Measurements from ENCODE around the gene PTH2.
"Not testable (repeated sequence)": the region's sequence is repeated elsewhere in the genome, so short reads cannot be mapped to it uniquely, and the experiment has no call there.

PTH2 gene

DNA sequence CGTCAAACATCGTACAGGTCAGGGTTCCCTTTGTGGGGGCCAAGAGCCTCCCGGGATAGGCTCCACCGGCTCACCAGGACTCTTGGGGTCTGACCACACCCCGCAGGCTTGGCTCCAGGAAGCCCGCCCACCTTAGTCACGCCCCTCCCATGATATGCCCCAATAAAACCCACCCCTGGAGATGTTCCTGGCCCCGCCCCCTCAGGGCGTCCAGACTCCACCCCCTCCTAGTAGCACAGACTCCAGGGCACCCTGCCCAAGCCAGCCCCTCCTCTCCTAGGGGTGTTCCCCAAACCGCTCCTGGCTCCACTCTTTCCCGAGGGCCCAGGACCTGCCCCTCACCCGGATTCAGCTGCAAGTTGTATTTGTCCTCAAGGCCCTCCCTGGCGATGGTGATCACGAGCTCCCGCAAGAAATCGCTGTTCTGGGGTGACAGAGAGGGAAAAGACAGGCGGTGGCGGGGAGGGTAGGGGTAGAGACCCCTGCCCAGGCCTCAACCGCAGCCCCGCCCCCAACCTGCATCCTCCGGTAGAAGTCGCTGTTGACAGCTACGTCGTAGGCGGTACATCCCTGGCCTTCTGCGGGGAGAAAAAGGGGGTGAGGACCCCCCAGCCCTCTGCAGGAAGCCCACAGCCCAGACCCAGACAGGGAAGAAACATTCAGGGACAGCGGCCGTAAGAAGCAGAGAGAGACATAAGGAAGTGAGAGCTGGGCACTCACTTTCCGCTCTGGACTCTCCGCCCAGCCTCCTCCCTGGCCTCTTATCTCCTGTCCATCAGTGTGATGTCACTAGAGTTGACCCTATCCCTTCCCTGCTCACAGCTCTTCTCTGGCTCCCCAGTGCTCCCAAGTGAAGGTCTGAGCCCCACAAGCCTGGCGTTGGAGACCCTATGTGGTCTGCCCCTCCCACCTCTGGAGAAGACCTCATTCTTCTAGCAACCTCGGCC lies 24.5 kb upstream of the PTH2 start:
- no peak for DNase-seq (ENCODE audit: low read depth in 2 of 2)

DNA sequence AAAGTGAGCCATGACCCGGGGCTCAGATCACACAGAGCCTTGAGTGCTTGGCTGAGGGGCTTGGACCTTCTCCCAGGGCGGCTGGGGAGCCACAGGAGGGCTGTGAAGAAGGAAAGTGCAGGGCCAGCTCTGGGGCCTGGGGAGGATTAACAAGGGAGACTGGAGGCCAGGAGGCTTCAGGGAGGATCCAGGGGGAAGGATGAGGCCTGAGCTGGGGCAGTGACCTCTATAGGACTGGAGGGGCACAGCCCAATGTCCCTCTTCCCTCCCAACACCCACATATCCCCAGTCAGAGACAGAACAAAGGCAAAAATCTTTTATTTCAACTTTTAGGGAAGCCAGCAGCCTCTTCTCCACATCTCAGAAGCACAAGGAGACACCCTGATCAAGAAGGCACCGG lies 22.8 kb upstream of the PTH2 start:
- no peak for DNase-seq (ENCODE audit: low read depth in 2 of 2)

DNA sequence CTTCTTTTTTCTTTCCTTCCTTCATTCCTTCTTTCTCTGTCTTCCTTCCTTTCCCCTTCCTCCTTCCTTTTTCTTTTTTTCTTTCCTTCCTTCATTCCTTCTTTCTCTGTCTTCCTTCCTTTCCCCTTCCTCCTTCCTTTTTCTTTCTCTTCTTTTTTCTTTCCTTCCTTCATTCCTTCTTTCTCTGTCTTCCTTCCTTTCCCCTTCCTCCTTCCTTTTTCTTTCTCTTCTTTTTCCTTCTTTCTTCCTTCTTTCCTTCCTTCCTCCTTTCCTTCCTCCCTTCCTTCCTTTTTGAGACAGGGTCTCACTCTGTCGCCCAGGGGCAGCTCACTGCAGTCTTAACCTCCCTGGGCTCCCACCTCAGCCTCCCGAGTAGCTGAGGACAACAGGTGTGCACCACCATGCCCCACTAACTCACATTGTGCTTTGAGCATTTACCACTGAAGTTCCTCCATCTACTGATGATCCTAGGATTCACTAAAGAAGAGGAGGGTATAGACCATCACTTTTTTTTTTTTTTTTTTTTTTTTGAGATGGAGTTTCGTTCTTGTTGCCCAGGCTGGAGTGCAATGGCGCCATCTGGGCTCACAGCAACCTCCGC lies 21.0 kb upstream of the PTH2 start:
- not testable (repeated sequence) for DNase-seq (ENCODE audit: low read depth in 2 of 2)

DNA sequence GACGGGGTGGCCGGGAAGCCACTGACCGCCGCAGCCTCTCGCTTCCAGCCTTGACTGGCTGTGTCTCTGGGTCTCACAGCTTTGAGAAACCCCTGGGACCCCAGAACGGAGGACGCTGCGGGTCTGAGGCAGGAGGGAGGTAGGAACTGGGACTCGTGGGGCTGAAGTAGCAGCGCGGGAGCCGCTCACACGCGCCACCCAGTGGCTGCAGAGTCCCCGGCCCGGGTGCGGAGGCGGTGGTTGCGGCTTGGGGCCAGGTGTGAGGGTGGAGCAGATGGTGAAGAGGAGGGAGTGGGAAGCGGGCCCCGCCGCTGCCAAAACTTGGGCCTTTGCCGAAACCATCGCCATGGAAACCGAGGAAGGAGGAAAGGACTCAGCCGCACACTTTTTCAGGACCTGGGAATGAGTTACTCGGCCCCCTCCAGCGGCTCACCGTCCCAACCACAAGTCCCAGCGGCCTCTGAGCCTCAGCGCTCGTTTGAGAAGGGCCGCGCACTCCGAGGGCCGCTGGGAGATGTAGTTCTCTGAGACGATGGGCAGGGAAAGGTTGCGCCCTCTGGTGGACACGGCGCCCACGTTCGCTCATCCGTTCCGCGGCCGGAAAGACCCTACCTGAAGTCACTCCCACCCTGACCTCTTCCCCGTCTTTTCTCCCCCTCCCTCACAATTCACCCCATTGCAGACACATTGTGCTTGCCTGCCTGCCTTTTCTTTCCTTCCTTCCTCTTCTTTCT lies 20.3 kb upstream of the PTH2 start:
- peak; percentile 83 to 89 for DNase-seq (ENCODE audit: low read depth in 2 of 2)

DNA sequence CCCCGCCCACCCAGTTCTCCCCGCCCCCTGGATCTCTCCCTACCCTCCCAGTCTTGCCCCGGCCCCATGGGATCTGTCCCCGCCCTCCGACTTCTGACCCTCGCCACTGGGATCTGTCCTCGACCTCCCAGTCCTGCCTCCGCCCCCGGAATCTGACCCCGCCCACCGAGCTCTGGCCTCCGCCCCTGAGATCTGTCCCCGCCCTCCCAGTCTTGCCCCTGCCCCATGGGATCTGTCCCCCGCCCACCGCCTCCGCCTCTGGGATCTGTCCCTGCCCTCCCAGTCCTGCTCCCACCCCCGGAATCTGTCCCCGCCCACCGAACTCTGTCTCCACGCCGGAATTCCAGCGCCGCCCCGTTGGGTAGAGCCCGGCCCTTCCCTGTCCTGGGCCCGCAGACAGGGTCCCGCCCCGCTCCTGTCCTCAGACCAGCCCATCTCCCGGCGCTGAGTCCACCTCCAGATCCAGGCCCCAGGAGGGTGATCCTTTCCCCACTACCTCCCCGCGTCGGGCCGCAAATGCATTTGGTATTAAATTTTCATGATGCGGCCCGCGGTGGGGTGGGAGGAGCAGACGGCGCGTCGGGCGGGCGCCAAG lies 19.6 kb upstream of the PTH2 start:
- no peak for DNase-seq (ENCODE audit: low read depth in 2 of 2)

DNA sequence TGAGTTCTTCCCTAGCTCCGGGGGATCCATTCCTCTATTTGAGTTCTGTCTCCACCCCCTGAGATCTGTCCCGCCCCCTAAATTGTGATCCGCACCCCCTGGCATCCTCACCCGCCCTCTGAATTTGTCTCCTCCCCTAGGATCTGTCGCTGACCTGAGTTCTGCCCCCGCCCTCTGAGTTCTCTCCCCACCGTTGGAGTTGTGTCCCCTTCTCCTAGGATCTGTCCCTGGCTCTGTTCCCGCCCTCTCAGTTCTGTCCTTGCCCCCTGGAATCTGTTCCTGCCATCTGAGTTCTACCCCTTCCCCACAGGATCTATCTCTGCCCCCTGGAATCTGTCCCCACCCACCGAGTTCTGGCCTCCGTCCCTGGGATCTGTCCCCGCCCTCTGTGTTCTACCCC lies 19.1 kb upstream of the PTH2 start:
- no peak for DNase-seq (ENCODE audit: low read depth in 2 of 2)

DNA sequence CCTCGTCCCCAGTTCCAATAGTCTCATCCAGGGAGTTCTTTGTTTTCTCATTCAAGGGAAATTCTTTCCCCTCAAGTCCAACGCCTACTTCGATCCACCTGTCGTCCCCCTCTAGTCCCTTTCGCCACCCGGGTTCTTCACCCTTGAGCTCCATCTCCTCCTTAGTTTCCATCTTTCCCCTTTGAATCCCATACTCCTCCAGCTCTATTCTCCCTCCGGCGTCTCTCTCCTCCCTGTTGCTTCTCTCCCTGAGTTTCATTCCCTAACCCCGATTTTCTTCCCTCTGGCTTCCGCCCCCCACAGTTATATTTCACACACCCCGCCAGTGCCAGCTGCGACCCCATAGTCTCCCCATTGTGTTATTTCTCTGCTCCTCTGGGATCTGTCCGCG lies 18.7 kb upstream of the PTH2 start:
- DNase-seq (ENCODE audit: low read depth in 2 of 2), result no peak

DNA sequence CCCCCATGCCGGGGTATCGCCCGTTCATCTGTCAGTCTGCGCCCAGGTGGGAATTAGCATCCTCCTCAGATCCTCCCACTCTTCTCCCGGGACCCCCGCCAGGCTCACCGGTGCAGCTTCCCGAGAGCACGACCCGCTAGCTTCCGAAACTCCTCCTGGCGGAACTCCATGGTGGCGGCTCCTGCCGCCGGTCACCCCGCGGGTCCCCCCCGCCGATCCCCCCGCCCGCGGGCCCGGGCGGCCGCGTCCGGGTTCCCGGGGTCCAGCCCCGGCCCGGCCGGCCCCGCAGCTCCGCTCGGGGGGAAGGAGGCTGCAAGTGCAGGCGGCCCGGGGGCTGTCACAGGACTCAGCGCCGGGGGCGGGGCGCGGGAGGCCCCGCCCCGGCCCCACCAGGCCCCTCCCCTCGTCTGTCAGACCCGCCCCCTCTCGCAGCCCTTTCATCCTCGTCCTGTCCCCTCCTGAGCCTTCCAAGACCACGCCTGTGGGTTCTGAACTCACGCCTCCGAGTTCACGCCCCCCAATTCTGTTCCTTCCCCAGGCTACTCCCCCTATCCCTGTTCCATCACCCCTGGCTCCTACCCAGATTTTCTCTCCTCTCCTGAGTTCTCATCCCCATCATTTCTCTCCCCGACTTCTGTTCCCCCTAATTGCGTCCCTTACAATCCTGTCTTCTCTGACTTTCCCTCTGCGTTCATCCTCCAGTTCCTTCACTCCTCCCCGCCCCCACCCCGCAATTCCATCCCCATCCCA lies 18.1 kb upstream of the PTH2 start, which contains the start of gene SLC17A7:
SLC17A7 (minus strand) TSS at position 318 of the 750 bp plus-strand sequence; CDS start at position 170, 148 bp downstream.
- no peak for DNase-seq (ENCODE audit: low read depth in 2 of 2)

DNA sequence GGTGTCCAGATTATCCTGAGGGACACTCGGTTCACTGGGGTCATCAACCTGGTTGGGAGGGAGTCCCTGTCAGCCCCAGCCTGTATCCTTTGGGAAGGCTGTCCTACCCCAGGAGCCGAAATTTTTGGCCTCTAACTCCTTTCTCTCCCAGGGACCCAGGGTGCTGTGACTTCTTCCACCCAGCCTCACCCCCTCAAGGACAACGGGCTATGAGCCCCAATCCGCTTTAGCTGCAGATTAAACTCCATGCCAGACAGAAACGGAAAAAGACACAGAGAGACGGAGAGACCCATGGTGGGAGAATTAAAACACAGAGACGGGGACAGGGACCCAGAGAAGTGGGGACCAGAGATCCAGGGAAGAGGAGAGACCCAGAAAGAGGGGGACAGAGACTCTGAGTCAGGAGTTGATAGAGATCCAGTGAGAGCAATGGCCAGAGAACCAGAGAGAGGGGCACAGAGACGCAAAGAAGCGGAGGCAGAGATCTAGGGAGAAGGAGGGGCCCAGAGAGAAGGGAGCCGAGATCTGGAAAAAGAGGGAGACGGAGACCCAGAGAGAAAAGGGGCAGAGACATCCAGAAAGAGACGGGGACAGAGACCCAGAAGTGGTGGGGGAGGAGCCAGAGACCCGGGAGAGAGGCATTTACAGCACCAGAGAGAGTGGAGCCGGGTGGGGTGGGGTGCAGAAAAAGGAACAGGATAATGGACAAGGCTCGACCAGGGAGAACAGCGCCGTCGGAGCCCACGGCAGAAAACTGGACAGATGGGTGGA lies 17.4 kb upstream of the PTH2 start:
- no peak for DNase-seq (ENCODE audit: low read depth in 2 of 2)

DNA sequence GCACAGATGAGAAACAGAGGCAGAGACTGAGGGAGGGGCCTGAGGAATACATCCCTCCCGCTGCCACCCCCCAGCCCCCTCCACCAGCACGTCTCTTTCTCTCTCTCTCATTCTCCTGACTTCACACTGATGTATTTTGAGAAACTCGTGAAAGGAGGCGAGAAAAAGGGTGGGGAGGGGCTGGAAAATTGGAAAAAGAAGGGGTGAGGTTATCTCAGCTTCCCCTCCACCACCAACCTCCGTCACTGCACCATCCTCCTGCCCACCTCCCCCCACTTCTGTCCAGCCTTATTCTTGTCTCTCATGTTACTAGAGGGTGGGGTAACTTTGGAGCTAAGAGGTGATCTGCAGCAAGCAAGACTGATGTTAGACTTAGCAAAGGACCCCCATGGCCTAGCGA lies 16.6 kb upstream of the PTH2 start:
- no peak for DNase-seq (ENCODE audit: low read depth in 2 of 2)

DNA sequence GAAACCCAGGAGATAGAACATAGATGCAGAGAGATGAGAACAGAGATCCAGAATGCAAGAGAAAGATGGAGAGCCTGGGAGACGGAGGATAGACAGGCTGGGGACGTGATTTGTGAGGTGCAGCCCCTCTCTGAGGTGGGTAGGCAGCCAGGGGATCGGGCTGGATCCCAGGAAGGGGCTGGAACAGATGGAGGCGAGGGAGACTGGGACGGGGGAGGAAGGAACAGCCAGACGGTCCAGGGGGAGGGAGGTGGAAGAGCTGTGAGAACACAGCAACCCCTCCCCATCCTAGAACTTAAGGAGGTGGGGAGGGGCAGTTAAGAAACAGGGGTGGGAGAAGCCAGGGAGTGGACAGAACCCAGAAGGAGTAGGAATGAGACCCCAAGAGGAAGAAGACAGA lies 15.0 kb upstream of the PTH2 start:
- no peak for DNase-seq (ENCODE audit: low read depth in 2 of 2)

DNA sequence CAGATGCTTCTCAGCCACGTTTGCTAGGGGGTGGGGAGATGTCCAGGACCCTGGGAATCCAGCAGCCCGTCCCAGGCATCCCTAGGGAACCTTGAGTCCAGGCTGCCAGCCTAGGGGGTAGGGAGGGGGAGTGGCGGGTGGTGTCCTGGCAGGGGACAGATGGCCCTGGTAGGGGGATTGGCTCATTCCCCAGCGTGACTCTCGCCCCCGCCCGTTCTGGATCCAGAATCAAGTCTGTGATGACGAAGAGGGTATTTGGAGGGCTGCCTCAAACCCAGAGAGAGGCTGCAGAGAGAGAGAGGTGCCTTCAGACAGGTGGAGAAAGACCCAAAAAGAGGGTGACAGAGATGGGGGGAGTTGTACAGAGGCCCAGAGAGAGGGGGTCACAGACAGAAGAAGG lies 14.0 kb upstream of the PTH2 start:
- no peak for DNase-seq (ENCODE audit: low read depth in 2 of 2)

DNA sequence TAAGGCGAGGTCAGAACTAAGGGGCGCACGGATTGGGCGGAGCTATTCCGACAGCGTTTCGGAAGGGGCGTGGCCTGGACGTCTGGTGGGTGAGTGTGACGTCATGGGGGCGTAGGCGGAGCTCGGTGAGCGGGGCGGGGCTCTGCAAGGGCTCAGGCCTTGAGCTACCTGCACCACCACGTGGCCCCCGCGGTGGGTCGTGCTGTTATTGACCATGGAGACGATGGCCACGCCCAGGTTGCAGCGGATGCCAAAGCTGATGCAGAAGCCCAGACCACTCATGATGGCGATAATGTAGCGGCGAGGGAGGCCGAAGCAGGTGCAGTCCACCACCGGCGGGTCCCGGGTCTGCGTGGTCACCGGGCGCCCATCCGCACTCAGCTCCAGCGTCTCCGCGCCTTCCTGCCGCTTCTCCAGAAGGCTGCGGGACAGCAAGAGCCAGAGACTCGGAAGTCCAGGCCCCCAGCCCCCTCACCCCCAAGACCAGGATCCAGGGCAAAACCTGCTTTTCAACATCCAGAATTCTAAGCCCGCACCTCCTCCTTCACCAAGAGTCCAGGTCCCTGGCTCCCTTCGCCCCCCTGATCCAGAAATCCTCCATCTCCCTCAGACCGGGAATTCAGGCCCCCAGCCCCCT lies 13.3 kb upstream of the PTH2 start:
- no peak for DNase-seq (ENCODE audit: low read depth in 2 of 2)

DNA sequence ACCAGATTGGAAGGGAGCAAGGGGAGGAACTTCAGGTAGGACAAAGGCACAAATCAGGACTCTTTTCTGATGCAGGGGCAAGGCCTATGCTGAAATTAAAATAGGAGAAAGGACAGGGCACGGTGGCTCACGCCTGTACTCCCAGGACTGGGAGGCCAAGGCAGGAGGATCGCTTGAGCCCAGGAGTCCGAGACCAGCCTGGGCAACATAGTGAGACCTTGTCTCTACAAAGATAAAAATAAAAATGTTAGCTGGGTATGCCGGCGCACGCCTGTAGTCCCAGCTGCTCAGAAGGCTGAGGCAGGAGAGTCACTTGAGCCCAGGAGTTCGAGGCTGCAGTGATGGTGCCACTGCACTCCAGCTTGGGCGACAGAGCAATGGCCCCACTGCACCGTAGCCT lies 12.4 kb upstream of the PTH2 start:
- no peak for DNase-seq (ENCODE audit: low read depth in 2 of 2)

DNA sequence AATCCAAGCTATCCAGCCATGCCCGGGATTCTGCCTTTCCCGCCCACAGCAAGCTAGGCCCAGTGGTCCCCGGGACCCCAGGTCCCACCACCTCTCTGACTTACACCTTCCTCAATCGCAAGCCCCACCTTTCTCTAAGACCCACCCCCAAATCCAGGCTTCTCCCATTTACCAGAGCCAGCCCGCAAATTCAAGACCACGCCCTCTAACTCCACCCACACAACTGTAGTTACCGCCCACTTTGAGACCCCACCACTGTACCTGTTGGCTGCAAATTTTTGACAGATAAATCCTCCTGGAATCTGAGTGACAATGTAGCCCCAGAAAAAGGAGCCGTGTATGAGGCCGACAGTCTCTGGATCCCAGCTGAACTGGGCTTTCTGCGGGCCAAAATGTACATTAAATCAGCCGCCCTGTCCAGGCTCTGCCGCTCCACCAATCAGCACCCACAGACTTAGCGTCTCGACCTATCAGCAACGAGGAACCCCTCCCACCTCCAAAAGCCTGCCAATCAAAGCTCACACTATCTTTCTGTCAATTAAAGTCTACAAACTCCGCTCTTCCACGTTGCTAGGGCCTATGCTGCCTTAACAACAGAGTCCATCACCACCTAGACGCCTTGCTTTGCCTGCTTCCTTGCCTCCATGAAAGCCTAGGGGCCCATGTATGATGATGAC lies 11.8 kb upstream of the PTH2 start:
- DNase-seq (ENCODE audit: low read depth in 2 of 2), result no peak

DNA sequence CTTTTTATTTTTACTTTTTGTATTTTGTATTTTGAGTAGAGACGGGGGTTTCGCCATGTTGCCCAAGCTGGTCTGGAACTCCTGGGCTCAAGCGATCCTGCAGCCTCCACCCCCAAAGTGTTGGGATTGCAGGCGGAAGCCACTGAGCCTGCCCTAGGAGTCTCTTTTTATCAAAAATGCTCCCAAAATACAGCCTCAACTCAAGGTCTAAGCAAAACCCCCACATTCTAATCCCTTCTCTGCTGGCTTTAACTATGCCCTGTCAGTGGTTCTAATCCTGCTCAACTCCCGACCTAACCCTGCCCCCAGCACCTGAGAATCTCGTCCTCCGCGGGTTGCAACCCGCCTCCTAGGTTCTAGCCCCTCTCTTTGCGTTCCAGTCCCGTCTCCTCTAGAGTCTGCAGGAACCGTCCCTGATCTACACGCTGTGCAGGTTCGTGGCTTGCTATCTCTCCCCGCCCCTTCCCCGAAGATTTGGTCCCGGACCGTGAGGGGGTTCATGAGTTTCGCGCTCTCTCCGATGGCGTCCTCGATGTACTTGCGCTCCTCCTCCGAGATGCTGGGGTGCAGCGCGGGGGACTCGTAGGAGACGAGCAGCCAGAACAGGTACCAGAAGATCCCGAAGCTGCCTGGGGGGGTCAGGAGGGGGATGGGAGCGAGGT lies 10.1 kb upstream of the PTH2 start:
- no peak for DNase-seq (ENCODE audit: low read depth in 2 of 2)

DNA sequence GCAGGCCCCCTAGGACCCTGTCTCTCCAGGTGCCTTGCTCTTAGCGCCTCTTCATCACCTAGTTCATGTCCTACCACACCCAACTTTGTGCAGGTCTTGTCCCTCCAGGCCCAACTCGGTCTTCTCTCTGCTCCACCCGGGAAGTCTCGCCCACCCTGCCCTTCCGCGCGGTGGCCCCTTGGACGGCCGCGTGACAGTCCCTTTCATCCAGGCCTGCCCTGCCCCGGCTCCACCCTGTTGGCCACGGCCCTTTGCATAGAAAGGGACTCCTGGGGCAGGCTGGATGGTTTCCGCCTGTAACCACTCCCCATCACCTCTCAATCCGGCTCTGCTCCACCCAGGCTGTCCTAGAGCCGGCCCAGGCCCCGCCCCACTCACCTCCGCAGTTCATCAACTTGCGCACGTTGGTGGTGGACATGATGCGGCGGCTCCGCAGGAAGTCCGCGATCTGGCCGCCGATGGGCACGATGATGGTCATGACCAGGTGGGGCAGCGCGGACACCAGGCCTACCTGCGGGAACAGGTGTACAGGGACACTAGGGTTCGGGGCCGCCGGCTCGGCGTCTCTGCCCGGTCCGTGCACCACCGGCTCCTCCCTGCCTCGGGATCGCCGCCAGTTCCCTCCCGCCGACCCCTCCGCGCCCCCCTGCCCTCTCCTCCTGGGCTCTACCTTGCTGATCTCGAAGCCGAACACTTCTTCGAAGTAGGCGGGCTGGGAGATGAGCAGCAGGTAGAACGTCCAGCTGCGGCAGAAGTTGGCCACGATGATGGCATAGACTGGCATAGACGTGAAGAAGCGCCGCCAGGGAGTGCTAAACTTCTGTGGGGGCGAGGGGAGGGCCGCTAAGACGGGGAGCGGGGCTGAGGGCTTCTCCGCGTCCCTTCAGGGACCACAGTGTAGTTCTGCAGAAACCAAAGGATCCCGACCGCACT lies 9.2 kb upstream of the PTH2 start:
- no peak for DNase-seq (ENCODE audit: low read depth in 2 of 2)

DNA sequence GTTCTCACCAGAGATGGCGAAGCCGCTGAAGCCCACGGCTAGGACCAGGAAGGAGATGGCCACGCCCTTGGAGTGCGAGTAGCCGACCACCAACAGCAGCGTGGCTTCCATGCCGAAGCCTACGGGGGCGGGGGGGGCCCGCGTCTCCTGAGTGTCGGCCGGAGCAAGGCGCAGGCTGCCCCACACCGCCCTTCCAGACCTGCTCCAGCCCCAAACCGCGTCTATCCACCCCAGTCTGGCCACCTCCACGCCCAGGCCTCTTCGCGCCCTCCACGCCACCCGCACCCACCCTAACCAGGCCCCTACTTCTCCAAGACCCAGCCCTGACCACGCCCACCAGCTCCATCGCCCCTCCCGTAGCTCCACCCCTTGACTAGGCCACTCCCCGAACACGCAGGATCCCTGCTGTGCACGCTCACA lies 8.1 kb upstream of the PTH2 start:
- DNase-seq (ENCODE audit: low read depth in 2 of 2), result no peak
